Measurements from ENCODE around the gene HMX1.

The HMX1 gene

DNA sequence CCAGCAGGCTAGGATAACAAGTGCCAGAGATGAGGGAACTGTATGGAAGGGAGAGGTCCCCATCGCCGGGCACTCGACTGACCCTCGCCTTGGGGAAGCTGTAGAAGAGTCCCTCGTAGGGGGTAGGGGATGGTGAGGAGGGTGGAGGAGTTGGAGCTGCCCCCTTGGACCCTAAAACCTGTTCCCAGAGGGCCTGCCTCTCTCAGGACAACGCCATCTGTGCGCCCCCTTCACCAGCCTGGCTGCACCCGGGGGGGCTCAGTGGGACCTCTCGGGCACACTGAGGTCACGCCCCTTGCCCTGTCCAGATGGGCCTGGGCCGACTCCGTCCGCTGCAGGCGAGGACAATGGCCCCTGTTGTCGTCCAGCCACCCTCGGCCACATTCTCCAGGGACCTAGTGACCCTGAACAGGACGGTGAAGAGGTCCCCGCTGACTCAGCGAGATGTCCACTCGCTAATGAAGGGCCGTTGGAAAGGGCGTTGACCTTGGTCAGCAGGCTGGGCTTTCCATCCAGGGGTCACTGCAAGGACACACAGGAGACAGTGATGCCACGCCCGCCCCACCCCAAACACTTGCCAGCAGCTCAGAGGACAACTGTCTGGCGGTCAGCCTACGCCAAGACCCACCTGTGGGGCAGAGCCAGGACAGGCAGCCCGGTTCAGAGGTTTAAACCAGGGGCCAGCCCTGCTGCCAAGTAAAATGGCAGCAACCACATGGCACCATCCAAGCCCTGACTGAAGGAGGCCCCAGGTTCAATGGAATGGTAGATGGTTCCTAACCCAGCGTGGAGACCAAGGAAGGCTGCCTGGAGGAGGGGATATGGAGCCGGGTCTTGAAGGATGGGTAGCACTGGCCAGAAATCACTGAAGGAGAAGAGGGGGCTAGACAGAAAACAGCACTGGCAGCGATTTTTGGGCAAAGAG lies 51.2 kb downstream of the HMX1 start:
- no peak for DNase-seq (ENCODE audit: low read depth in 2 of 2)

DNA sequence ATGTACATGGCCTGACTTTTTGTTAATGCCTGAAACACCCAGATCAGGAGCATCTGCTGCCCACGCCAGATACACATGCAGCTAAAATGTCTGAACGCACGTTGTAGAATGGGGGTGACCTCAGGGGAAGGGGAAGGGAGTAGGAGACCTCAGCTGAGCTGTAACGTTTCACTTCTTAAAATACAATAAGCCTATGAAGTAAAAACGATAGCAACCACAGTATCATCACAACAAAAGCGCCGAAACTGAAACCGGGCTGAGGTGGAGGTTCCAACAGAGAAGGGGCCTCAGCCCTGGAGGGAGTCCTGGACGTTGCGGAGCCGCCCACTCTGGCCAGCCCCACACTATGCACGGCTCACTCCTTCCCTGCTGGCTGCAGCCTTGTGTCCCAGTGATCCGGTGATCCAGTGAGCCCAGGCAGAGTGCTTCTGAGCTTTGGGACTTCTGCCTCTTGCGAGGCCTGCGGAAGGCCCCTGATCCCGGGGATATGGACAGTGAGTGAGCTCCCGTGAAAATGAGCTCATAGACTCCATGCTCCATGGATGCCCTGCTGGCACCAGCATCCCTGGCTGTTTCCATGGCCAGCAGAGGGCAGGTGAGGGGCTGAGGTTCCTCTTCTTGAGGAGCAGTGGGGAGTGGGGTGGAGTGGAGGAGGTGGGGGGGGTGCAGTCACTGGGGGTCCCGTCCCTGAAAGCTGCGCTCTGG lies 52.0 kb downstream of the HMX1 start:
- no peak for DNase-seq (ENCODE audit: low read depth in 2 of 2)

DNA sequence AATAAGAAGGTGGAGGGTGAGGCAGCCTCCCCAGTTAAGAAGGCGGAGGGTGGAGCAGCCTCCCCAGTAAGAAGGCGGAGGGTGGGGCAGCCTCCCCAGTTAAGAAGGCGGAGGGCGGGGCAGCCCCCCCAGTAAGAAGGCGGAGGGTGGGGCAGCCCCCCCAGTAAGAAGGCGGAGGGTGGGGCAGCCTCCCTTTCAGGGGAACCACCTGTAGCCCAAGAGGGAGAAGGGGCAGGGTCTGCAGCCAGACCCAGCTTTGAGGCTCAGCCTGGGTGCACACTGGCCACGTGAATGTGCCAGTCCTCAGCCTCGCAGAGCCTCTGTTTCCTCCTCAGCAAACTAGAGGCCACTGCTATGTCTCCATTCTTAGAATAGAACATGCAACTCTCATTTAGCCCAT lies 52.6 kb downstream of the HMX1 start:
- no peak for DNase-seq (ENCODE audit: low read depth in 2 of 2)

DNA sequence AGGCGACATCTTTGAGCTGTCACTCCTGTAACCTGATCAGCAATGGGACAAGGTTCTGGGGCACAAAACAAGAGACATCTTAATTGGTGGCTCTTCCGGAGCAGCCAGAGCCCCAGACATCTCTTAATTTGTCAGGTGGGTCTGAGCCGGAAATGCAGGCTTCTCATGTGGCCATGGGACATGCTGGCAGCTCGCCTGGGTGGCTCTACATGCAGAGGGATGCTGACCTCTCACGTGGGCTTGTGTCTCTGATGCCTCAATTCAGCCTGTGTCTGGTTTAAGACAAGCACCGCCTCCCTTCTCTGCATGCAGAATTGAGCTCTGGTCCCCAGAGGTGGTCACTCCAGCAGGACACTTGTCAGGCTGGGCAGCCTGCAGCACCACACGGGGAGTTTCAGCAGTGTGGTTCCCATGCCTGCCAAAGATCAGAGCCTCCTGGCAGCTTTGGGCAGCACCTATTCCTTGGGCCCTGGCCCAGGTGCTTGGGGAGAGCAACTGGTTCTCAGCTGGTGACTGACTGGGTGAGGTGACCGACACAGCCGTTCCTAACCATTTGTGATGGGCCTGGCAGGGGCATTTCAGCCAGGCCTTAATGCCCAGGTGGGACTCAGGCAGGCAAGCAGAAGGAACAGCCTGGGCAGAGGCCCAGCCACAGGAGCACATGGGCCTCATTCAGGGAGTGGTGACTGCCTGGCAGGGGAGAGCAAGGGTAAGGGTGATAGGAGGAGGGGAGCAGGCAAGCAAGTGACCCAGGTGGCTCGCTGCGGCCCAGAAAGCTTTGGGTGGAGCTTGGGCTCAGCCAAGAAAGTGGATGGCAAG lies 53.4 kb downstream of the HMX1 start:
- no peak for DNase-seq (ENCODE audit: low read depth in 2 of 2)

DNA sequence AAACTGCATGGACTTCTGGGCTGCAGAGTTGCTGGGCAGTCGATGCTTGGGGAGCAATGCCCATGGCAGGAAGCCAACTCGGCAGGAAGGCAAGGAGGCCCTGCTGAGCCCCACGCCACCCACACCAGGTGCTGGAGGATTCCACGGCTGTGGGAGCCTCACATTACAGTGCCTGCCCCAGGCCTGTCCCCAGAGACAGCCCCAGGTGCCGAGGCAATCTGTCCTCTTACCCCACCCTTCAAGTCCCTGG lies 53.9 kb downstream of the HMX1 start:
- DNase-seq (ENCODE audit: low read depth in 2 of 2) = no peak

DNA sequence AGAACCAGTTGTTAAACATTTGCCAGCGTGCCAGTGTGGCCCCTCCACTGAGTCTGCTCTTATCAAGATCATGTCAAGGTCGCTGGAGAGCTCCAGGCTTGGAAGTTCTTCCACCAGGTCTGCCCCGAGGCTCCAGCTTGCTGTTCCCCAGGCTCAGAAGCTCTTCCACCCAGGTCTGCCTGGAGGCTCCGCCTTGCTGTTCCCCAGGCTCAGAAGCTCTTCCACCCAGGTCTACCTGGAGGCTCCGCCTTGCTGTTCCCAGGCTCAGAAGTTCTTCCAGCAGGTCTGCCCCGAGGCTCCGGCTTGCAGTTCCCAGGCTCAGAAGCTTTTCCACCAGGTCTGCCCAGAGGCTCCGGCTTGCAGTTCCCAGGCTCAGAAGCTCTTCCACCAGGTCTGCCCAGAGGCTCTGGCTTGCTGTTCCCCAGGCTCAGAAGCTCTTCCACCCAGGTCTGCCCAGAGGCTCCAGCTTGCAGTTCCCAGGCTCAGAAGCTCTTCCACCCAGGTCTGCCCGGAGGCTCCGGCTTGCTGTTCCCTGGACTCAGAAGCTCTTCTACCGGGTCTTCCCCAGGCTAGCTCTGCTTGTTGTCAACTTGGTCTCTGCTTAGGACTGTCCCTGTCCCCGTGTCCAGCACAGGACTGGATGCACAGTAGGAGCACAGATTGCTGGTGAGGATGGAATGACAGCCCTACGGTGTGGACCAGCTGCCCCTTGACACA lies 54.4 kb downstream of the HMX1 start:
- no peak for DNase-seq (ENCODE audit: low read depth in 2 of 2)
